AG04449 (cell line): ENCODE measurements around the gene CAMP.

Experiments
- CTCF ChIA-PET: fragments of 350-600 bp; formaldehyde crosslinking; extraction: SDS; loops from one replicate; lab custom pipeline; 2021; ENCODE audit warnings: antibody characterized with exemption; lab: Yijun Ruan, JAX
- POLR2A ChIA-PET: fragments of 400-600, 350-600 bp; formaldehyde crosslinking; extraction: SDS; loops from one replicate; lab custom pipeline; 2020; ENCODE audit warnings: antibody characterized with exemption, inconsistent platforms; lab: Yijun Ruan, JAX
- DNase-seq: peaks from one replicate; pipeline ENCODE4 v3.0.0-alpha.2; 2010; ENCODE audit warnings: low read depth, low spot score
- H3K4me3 ChIP-seq: 2 replicates; pipeline ENCODE4 v1.5.1; 2011; ENCODE audit warnings: low read depth, mild to moderate bottlenecking, control low read depth, low read length
- CTCF ChIP-seq: IDR thresholded peaks from one replicate; pipeline ENCODE4 v1.5.1; 2011; ENCODE audit warnings: mild to moderate bottlenecking, moderate library complexity, low read length, control low read depth, inconsistent platforms; ENCODE audit not compliant: insufficient read depth; ENCODE audit errors: missing control alignments

Gene CAMP

GRCh38 chr3:48222616-48223513 is at the start of gene CAMP:
CAMP (plus strand) TSS chr3:48223495; CDS start chr3:48223512, 17 bp downstream.
- CTCF ChIA-PET = interaction anchor here (1.1 to 1.6 kb wide), 2 partner anchors 28 to 214 kb away, joined by 3 to 6 read pairs; no protein-coding TSS in a partner anchor
- H3K4me3 ChIP-seq = no peak within 1 kb of the TSS

GRCh38 chr3:48178072-48178471 is 45.2 kb upstream of the CAMP start:
- POLR2A ChIA-PET = no interaction called here
- no peak for TF ChIP-seq CTCF

More at GRCh38 chr3:48222616-48223513, at the start of gene CAMP:
- no peak for DNase-seq
- POLR2A ChIA-PET = no interaction called here
- no peak for TF ChIP-seq CTCF

GRCh38 chr3:48180021-48180420 is 43.3 kb upstream of the CAMP start:
- ChIA-PET POLR2A (no interaction called here), CTCF (interaction anchor here (1.0 kb wide), 1 partner anchor 14 kb away, joined by 5 read pairs; no protein-coding TSS in a partner anchor)
- DNase-seq = no peak
- H3K4me3 ChIP-seq = no peak overlapping the region
- TF ChIP-seq CTCF = no peak

More at GRCh38 chr3:48178072-48178471, 45.2 kb upstream of the CAMP start:
- no peak overlapping the region for H3K4me3 ChIP-seq
- CTCF ChIA-PET = interaction anchor here (1.0 to 1.8 kb wide), 4 partner anchors 9 to 353 kb away, joined by 3 to 7 read pairs (median 3); no protein-coding TSS in a partner anchor
- DNase-seq = no peak

GRCh38 chr3:48180531-48181253 is 42.6 kb upstream of the CAMP start:
- TF ChIP-seq CTCF = no peak
- H3K4me3 ChIP-seq = no peak overlapping the region
- POLR2A ChIA-PET = no interaction called here
- CTCF ChIA-PET = interaction anchor here (1.0 to 2.0 kb wide), 3 partner anchors 14 to 255 kb away, joined by 4 to 5 read pairs (median 4); no protein-coding TSS in a partner anchor
- no peak for DNase-seq

- CTCF ChIA-PET = interaction anchor here (3.4 to 3.5 kb wide), 2 partner anchors 9 to 26 kb away, joined by 18 to 21 read pairs; no protein-coding TSS in a partner anchor
- DNase-seq = no peak
- no peak overlapping the region for H3K4me3 ChIP-seq
- no peak for TF ChIP-seq CTCF
- POLR2A ChIA-PET = no interaction called here
These were observed 39.0 kb upstream of the CAMP start for GRCh38 chr3:48184299-48184698.
